HCT116 (cell line): ENCODE measurements around the gene JAK1.

Source experiments
- CTCF ChIP-seq, 3 experiments: fragments of 200-600 bp in 1 of 3; sonication (generic) in 1 of 3; IDR thresholded peaks in 2 of 3; conservative IDR thresholded peaks in 1 of 3; 2 replicates each; pipeline ENCODE4 v1.5.1; 2012 to 2017; ENCODE audit warnings: low read depth in 2 of 3, low read length in 2 of 3, antibody characterized with exemption in 1 of 3, borderline replicate concordance in 1 of 3, control low read depth in 1 of 3, mild to moderate bottlenecking in 1 of 3, mixed read lengths in 1 of 3, mixed run types in 1 of 3, moderate library complexity in 1 of 3; ENCODE audit not compliant: insufficient read depth in 1 of 3
- EGR1 ChIP-seq: IDR thresholded peaks from 2 replicates; pipeline ENCODE4 v1.6.1; 2012; ENCODE audit warnings: low read depth
- EZH2 ChIP-seq: fragments of 200-600 bp; sonication (generic); IDR thresholded peaks from 2 replicates; pipeline ENCODE4 v1.6.1; 2017; ENCODE audit warnings: antibody characterized with exemption, mixed run types
- EZH2phosphoT487 ChIP-seq: fragments of 200-600 bp; IDR thresholded peaks from 2 replicates; pipeline ENCODE4 v1.6.1; 2018; ENCODE audit warnings: antibody characterized with exemption, borderline replicate concordance
- JUND ChIP-seq: IDR thresholded peaks from 2 replicates; pipeline ENCODE4 v1.6.1; 2012
- MAX ChIP-seq: IDR thresholded peaks from 2 replicates; pipeline ENCODE4 v1.6.1; 2012
- POLR2A ChIP-seq: IDR thresholded peaks from 2 replicates; pipeline ENCODE4 v1.7.0; 2011; ENCODE audit warnings: borderline replicate concordance; ENCODE audit not compliant: insufficient read depth, insufficient read length; ENCODE audit errors: extremely low read depth
- POLR2AphosphoS5 ChIP-seq: IDR thresholded peaks from 2 replicates; pipeline ENCODE4 v1.6.1; 2011; ENCODE audit warnings: mild to moderate bottlenecking, low read depth, low read length, moderate library complexity
- RAD21 ChIP-seq: IDR thresholded peaks from 2 replicates; pipeline ENCODE4 v1.6.1; 2012; ENCODE audit warnings: low read depth, mild to moderate bottlenecking
- SIN3A ChIP-seq: IDR thresholded peaks from 2 replicates; pipeline ENCODE4 v1.6.1; 2012; ENCODE audit warnings: low read depth
- YY1 ChIP-seq: IDR thresholded peaks from 2 replicates; pipeline ENCODE4 v1.6.1; 2011; ENCODE audit warnings: low read length, low read depth, moderate library complexity, mild to moderate bottlenecking; ENCODE audit not compliant: insufficient replicate concordance; ENCODE audit errors: extremely low read depth
- ZNF274 ChIP-seq: fragments of 200-500 bp; sonication (Bioruptor generic); IDR thresholded peaks from 2 replicates; pipeline ENCODE4 v1.6.1; 2014; ENCODE audit warnings: mild to moderate bottlenecking, low read depth, low read length, inconsistent platforms
- TF ChIP-seq, protein P1 (sequence below): IDR thresholded peaks from 2 replicates; pipeline ENCODE4 v1.6.1; 2012; ENCODE audit warnings: low read depth

DNA sequence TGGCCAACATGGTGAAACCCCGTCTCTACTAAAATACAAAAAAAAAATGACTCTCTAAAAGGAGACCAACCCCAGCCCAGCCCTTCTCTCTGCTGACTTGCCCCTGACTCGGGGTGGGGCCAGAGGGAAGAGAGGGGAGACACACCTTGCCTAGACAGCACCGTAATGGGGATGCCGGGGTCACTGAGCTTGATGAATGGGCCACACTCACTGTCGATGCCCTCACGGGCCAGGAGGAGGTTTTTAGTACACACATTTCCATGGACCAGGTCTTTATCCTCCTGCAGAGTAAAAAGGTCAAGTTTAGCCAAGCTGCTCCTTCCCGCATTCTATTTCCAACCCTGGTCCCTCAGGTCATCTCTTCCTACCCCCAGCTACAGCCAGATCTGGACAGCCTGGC, 121.7 kb downstream of the JAK1 start:
- TF ChIP-seq YY1 (no peak), CTCF (IDR thresholded peaks at IDR 0.05 in 2 of 3, conservative IDR thresholded peaks at IDR 0.05 in 1 of 3; ENCODE audit: borderline replicate concordance in 1 of 3, insufficient read depth in 1 of 3, low read depth in 2 of 3, low read length in 2 of 3) (no peak), SIN3A (no peak), EZH2 (no peak), EGR1 (no peak), POLR2AphosphoS5 (no peak), EZH2phosphoT487 (no peak), MAX (no peak), ZNF274 (no peak), POLR2A (no peak), JUND (no peak), RAD21 (no peak)
- TF ChIP-seq, protein P1, sequence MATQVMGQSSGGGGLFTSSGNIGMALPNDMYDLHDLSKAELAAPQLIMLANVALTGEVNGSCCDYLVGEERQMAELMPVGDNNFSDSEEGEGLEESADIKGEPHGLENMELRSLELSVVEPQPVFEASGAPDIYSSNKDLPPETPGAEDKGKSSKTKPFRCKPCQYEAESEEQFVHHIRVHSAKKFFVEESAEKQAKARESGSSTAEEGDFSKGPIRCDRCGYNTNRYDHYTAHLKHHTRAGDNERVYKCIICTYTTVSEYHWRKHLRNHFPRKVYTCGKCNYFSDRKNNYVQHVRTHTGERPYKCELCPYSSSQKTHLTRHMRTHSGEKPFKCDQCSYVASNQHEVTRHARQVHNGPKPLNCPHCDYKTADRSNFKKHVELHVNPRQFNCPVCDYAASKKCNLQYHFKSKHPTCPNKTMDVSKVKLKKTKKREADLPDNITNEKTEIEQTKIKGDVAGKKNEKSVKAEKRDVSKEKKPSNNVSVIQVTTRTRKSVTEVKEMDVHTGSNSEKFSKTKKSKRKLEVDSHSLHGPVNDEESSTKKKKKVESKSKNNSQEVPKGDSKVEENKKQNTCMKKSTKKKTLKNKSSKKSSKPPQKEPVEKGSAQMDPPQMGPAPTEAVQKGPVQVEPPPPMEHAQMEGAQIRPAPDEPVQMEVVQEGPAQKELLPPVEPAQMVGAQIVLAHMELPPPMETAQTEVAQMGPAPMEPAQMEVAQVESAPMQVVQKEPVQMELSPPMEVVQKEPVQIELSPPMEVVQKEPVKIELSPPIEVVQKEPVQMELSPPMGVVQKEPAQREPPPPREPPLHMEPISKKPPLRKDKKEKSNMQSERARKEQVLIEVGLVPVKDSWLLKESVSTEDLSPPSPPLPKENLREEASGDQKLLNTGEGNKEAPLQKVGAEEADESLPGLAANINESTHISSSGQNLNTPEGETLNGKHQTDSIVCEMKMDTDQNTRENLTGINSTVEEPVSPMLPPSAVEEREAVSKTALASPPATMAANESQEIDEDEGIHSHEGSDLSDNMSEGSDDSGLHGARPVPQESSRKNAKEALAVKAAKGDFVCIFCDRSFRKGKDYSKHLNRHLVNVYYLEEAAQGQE = no peak
